Left lung (tissue), 10 donors: ENCODE data around the gene PPP1R14B. TPM values are rescaled to one million over a fixed set of nuclear protein-coding genes. Genes with fewer than 3 reads are reported as not detected.

ENCODE experiments used
- ATAC-seq: fragments of 200-7000 bp; cut with Tn5 transposase; one replicate; pipeline ENCODE4 v1.9.1; 2020; ENCODE audit warnings: moderate library complexity
- DNase-seq, 4 donors: peaks; one replicate each; pipeline ENCODE4 v3.0.0-alpha.2; 2013 to 2020
- H3K27ac ChIP-seq, 2 donors: fragments of 200-600 bp; sonication (generic) in 1 of 2; one replicate each; pipeline versions ENCODE4 v1.5.0 to v1.8.0; 2020 to 2021
- H3K27me3 ChIP-seq, 2 donors: fragments of 200-600 bp; sonication (generic) in 1 of 2; one replicate each; pipeline versions ENCODE4 v1.5.0 to v1.8.0; 2020 to 2021
- H3K36me3 ChIP-seq, 2 donors: fragments of 200-600 bp; sonication (generic) in 1 of 2; one replicate each; pipeline versions ENCODE4 v1.5.0 to v1.8.0; 2020 to 2021
- H3K4me1 ChIP-seq, 2 donors: fragments of 200-600 bp; one replicate each; pipeline ENCODE4 v1.8.0; 2021
- H3K4me3 ChIP-seq, 2 donors: fragments of 200-600 bp; sonication (generic) in 1 of 2; one replicate each; pipeline versions ENCODE4 v1.5.0 to v1.8.0; 2020 to 2021; ENCODE audit warnings: mild to moderate bottlenecking in 1 of 2
- H3K9me3 ChIP-seq, 2 donors: fragments of 200-600 bp; sonication (generic) in 1 of 2; one replicate each; pipeline versions ENCODE4 v1.5.0 to v1.8.0; 2020 to 2021
- intact Hi-C, 2 donors: fragments of 100-400 bp; cut with DNase I; formaldehyde crosslinking; loops; one replicate each; pipeline versions ENCODE4 v1.11.2 to v1.14.2; 2022
- polyA plus RNA-seq, 6 donors: library from polyadenylated mRNA; unstranded; fragments of 120-200 nt; gene quantifications; one replicate each; pipeline ENCODE4 v1.2.1, GENCODE V29; 2013; ENCODE audit not compliant: insufficient read length in 6 of 6
- total RNA-seq, 2 donors: library from RNA; stranded (reverse); fragmentation: NEBNext Ultra II Directional; extraction: Animal tissue kit (Norgen Biotek cat#: 25700); gene quantifications; one replicate each; pipeline ENCODE4 v1.2.1, GENCODE V29; 2021
- TF ChIP-seq, protein P1 (sequence below), 2 donors: fragments of 200-600 bp; sonication (generic) in 1 of 2; IDR thresholded peaks; one replicate each; pipeline versions ENCODE4 v1.5.0 to v1.8.0; 2021; ENCODE audit warnings: antibody characterized with exemption in 2 of 2
- donor health status: DM: no; HTN: yes; CAD: no.
- donor health status: DM: no; HTN: no; CAD: no.

PPP1R14B gene
- total and polyA plus RNA-seq, 8 donors, result 56.7 to 200 (median 83.4) TPM

DNA sequence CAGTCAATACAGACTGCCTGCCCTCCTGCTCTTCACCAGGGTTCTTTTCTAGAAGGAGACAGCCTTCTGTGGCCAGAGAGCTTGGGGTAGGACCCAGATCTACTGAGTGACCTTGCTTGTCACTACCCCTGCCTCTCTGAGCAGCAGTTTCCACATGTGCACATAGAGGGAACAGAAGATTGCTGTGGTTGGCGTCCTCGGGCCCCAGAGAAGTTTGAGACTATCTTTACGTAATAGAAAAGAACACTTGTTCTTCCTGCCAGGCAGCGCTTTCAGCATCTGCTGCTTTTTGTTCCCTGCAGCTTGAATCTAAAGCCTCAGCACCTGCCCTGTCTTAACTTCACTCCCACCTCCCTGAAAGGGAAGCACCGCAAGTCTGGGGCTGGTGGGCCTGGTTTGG lies 7.7 kb downstream of the PPP1R14B start:
- no peak overlapping the region for H3K4me3 ChIP-seq
- peaks cover 0 to 2% of the 10 kb centered on the region in 2 donors for H3K27me3 ChIP-seq
- H3K9me3 ChIP-seq, result no peaks in the 10 kb centered on the region
- H3K27ac ChIP-seq, result peak overlapping the region; percentile 26 to 98
- peaks cover 0 to 29% of the 10 kb centered on the region in 2 donors for H3K36me3 ChIP-seq
- ATAC-seq (no peak), DNase-seq (no peak)
- TF ChIP-seq, protein P1, sequence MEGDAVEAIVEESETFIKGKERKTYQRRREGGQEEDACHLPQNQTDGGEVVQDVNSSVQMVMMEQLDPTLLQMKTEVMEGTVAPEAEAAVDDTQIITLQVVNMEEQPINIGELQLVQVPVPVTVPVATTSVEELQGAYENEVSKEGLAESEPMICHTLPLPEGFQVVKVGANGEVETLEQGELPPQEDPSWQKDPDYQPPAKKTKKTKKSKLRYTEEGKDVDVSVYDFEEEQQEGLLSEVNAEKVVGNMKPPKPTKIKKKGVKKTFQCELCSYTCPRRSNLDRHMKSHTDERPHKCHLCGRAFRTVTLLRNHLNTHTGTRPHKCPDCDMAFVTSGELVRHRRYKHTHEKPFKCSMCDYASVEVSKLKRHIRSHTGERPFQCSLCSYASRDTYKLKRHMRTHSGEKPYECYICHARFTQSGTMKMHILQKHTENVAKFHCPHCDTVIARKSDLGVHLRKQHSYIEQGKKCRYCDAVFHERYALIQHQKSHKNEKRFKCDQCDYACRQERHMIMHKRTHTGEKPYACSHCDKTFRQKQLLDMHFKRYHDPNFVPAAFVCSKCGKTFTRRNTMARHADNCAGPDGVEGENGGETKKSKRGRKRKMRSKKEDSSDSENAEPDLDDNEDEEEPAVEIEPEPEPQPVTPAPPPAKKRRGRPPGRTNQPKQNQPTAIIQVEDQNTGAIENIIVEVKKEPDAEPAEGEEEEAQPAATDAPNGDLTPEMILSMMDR (IDR thresholded peaks at IDR 0.05), result no peak
- peaks cover 16 to 83% of the 10 kb centered on the region in 2 donors for H3K4me1 ChIP-seq
- intact Hi-C loops, result no loop called here

GRCh38 chr11:64238076-64238475 lies 8.7 kb downstream of the PPP1R14B start:
- H3K9me3 ChIP-seq, result no peaks in the 10 kb centered on the region
- peaks cover 22 to 80% of the 10 kb centered on the region in 2 donors for H3K4me1 ChIP-seq
- H3K27ac ChIP-seq, result peak overlapping the region; percentile 33 to 98
- ATAC-seq, result no peak
- H3K4me3 ChIP-seq, result no peak overlapping the region
- peaks cover 0 to 20% of the 10 kb centered on the region in 2 donors for H3K36me3 ChIP-seq
- peak in 1 of 4 donors; percentile 71 for DNase-seq
- intact Hi-C loops, result no loop called here
- peaks cover 0 to 4% of the 10 kb centered on the region in 2 donors for H3K27me3 ChIP-seq
- TF ChIP-seq, protein P1 (IDR thresholded peaks at IDR 0.05), result no peak

GRCh38 chr11:64237484-64237951 lies 9.2 kb downstream of the PPP1R14B start:
- DNase-seq, result peak in 3 of 4 donors; percentile 74 to 87 (median 82)
- Histone ChIP-seq H3K36me3 (peaks cover 0 to 14% of the 10 kb centered on the region in 2 donors), H3K4me1 (peaks cover 16 to 74% of the 10 kb centered on the region in 2 donors), H3K27ac (peak overlapping the region; percentile 6 to 33), H3K27me3 (peaks cover 0 to 4% of the 10 kb centered on the region in 2 donors), H3K9me3 (no peaks in the 10 kb centered on the region), H3K4me3 (no peak overlapping the region)
- TF ChIP-seq, protein P1 (IDR thresholded peaks at IDR 0.05), result no peak
- ATAC-seq, result peak; percentile 1
- intact Hi-C loops, result no loop called here

GRCh38 chr11:64235437-64236161 lies 11.1 kb downstream of the PPP1R14B start:
- intact Hi-C loops, result no loop called here
- Histone ChIP-seq H3K27ac (peak overlapping the region; percentile 59 to 64), H3K27me3 (peaks cover 0 to 4% of the 10 kb centered on the region in 2 donors), H3K4me3 (peak overlapping the region; percentile 65 to 76), H3K4me1 (peaks cover 15 to 83% of the 10 kb centered on the region in 2 donors), H3K9me3 (no peaks in the 10 kb centered on the region), H3K36me3 (peaks cover 0 to 14% of the 10 kb centered on the region in 2 donors)
- TF ChIP-seq, protein P1 (IDR thresholded peaks at IDR 0.05), result no peak
- peak in 1 of 4 donors; percentile 73 for DNase-seq
- ATAC-seq, result no peak

DNA sequence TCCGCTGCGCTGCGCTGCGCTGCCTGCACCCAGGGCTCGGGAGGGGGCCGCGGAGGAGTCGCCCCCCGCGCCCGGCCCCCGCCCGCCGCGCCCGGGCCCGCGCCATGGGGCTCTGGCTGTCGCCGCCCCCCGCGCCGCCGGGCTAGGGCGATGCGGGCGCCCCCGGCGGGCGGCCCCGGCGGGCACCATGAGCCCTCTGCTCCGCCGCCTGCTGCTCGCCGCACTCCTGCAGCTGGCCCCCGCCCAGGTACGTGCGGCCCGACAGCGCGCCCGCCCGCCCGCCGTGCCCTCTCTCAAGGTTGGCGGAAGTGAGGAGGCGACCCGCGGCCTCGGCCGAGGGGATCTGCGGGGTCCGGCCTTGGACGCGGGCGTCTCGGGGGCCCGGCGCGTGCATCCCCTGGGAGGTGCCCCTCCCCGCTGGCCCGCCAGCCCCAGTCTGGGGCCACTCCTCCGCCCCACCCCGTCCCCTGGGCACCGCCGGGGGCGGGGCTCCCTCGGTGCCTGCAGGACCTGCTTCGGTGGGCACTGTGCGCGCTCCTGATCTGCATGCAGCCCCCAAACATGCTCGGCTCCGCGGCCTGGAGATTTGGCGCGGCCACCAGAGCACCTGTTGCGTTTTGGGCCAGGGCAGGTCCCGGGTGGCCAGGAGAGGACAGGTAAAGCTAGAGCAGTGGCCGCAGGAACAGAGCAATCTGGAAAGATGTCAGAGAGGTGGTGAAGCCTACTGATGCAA lies 11.9 kb downstream of the PPP1R14B start:
- TF ChIP-seq, protein P1 (IDR thresholded peaks at IDR 0.05), result no peak
- intact Hi-C loops, result no loop called here
- DNase-seq, result peak in 2 of 4 donors; percentile 44 to 90
- peaks cover 0 to 14% of the 10 kb centered on the region in 2 donors for H3K36me3 ChIP-seq
- ATAC-seq, result peak; percentile 38
- H3K4me1 ChIP-seq, result peaks cover 16 to 78% of the 10 kb centered on the region in 2 donors
- peak overlapping the region; percentile 59 to 64 for H3K27ac ChIP-seq
- peak overlapping the region; percentile 65 to 76 for H3K4me3 ChIP-seq
- no peaks in the 10 kb centered on the region for H3K9me3 ChIP-seq
- H3K27me3 ChIP-seq, result peaks cover 0 to 4% of the 10 kb centered on the region in 2 donors
